Lower lobe of right lung (tissue), 2 donors: Measurements from ENCODE around the gene ASB1. TPM values are rescaled to one million over a fixed set of nuclear protein-coding genes. Genes with fewer than 3 reads are reported as not detected.

Experiments
- ATAC-seq, 2 donors: fragments of 200-7000 bp; cut with Tn5 transposase; one replicate each; pipeline ENCODE4 v1.9.1; 2020 to 2022; ENCODE audit warnings: mild to moderate bottlenecking in 2 of 2, moderate library complexity in 2 of 2
- DNase-seq: peaks from one replicate; pipeline ENCODE4 v3.0.0-alpha.2; 2020
- H3K27ac ChIP-seq: fragments of 200-600 bp; one replicate; pipeline ENCODE4 v1.8.0; 2022
- H3K27me3 ChIP-seq: fragments of 200-600 bp; one replicate; pipeline ENCODE4 v1.8.0; 2022; ENCODE audit warnings: low read depth
- H3K36me3 ChIP-seq: fragments of 200-600 bp; one replicate; pipeline ENCODE4 v1.8.0; 2022; ENCODE audit warnings: mild to moderate bottlenecking
- H3K4me1 ChIP-seq: fragments of 200-600 bp; one replicate; pipeline ENCODE4 v1.8.0; 2022
- H3K4me3 ChIP-seq: fragments of 200-600 bp; one replicate; pipeline ENCODE4 v1.8.0; 2022; ENCODE audit warnings: mild to moderate bottlenecking
- H3K9me3 ChIP-seq: fragments of 200-600 bp; one replicate; pipeline ENCODE4 v1.8.0; 2022
- intact Hi-C: fragments of 100-400 bp; cut with DNase I; formaldehyde crosslinking; loops from one replicate; pipeline ENCODE4 v1.11.0; 2022
- total RNA-seq: library from RNA; stranded (reverse); fragmentation: NEBNext Ultra II Directional; extraction: Animal tissue kit (Norgen Biotek cat#: 25700); gene quantifications from one replicate; pipeline ENCODE4 v1.2.1, GENCODE V29; 2021
- TF ChIP-seq, protein P1 (sequence below): fragments of 200-600 bp; IDR thresholded peaks from one replicate; pipeline ENCODE4 v1.8.0; 2022; ENCODE audit warnings: antibody characterized with exemption, mild to moderate bottlenecking
- donor health status: DM: no; HTN: yes; CAD: no; lungs with severe emphysema.

The ASB1 gene
- total RNA-seq, 1 donor from 2014 or later: 20.7 TPM

DNA sequence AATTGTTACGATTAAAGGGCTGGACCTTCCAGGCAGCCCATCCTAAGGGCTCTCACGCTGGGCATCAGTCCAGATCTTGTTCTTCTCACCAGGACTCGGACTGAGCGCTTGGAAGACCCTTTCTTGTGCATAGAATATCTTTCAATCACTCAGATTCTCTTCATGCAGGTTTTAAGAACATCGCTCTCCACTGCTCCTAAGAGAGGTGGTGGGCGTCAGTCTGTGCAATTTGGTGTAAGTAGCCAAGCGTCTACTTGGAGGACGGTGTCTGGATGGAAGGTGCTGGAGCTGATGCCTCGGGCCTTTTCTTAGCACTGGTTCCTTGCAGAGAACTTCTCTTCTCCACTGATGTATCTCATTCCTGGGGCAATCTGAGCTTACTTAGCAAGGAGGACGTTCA lies 68.7 kb downstream of the ASB1 start:
- Histone ChIP-seq H3K27ac (no peak overlapping the region), H3K9me3 (no peaks in the 10 kb centered on the region), H3K4me1 (no peaks in the 10 kb centered on the region), H3K27me3 (no peaks in the 10 kb centered on the region), H3K36me3 (no peaks in the 10 kb centered on the region), H3K4me3 (no peak overlapping the region)
- ATAC-seq: no peak
- no peak for DNase-seq
- TF ChIP-seq, protein P1, sequence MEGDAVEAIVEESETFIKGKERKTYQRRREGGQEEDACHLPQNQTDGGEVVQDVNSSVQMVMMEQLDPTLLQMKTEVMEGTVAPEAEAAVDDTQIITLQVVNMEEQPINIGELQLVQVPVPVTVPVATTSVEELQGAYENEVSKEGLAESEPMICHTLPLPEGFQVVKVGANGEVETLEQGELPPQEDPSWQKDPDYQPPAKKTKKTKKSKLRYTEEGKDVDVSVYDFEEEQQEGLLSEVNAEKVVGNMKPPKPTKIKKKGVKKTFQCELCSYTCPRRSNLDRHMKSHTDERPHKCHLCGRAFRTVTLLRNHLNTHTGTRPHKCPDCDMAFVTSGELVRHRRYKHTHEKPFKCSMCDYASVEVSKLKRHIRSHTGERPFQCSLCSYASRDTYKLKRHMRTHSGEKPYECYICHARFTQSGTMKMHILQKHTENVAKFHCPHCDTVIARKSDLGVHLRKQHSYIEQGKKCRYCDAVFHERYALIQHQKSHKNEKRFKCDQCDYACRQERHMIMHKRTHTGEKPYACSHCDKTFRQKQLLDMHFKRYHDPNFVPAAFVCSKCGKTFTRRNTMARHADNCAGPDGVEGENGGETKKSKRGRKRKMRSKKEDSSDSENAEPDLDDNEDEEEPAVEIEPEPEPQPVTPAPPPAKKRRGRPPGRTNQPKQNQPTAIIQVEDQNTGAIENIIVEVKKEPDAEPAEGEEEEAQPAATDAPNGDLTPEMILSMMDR: no peak
- intact Hi-C loops: no loop called here

DNA sequence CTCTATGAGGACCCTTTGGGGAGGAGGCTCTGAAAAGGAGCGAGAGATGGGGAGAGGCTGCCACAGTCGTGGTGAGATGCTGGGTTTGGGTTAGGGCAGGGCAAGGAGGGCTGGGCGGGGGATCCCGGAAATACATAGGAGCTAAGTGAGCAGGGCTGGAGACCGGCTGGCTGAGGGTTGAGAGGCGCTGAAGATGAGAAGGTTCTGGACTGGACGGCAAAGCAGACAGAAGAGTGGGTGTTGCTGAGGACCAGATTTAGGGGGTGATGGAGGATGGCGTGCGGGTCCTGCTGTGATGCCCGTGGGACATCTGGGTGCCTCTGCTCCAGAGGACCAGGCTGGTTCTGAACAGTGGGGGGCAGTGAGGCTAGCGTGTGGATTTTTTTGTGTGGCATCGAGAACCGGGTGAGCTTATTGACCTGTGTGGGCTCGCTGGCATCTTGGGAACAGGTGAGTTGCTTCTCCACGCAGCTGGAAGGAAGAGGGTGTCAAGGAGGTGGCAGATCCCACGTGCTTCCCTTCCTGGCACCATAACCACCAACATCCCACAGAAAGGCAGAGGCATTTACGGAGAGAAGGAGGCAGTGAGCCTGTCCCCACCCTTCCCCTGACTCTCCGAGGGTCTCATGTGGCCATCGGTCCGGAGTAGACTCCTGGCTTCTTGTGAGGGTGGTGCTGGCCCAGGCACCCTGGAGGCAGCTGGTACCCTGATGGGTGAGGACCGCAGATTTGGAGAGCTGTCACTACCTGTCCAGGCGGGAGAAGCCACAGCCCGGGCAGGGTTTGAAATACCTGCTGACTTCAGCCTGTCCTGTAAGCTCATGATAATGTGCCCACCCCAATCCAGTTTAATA lies 70.3 kb downstream of the ASB1 start:
- H3K4me1 ChIP-seq: no peaks in the 10 kb centered on the region
- H3K27me3 ChIP-seq: no peaks in the 10 kb centered on the region
- intact Hi-C loops: no loop called here
- H3K4me3 ChIP-seq: no peak overlapping the region
- ATAC-seq (no peak), DNase-seq (no peak)
- TF ChIP-seq, protein P1: no peak
- no peaks in the 10 kb centered on the region for H3K36me3 ChIP-seq
- no peak overlapping the region for H3K27ac ChIP-seq
- H3K9me3 ChIP-seq: no peaks in the 10 kb centered on the region

DNA sequence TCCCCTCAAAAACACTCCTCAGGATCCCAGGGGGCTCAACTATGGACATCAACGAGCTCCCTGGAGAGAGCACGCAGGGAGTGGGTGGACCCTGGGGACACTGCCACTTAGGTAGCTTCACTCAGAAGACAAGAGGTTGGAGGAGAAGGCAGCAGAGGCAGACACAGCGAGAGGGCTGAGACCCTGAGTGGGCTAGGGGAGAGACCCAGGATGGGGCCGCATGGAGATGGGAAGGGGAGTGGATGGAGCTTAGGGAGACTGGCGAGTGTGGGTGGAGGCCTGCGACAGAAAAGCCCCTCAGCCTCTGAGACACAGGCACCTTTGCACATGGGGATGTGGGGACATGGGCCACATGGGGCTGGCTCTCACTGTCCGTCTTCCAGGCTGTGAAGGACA lies 70.9 kb downstream of the ASB1 start:
- no peak for ATAC-seq
- no peak overlapping the region for H3K27ac ChIP-seq
- TF ChIP-seq, protein P1: no peak
- H3K9me3 ChIP-seq: no peaks in the 10 kb centered on the region
- no peaks in the 10 kb centered on the region for H3K4me1 ChIP-seq
- no peak for DNase-seq
- H3K4me3 ChIP-seq: no peak overlapping the region
- intact Hi-C loops: no loop called here
- H3K27me3 ChIP-seq: no peaks in the 10 kb centered on the region
- H3K36me3 ChIP-seq: no peaks in the 10 kb centered on the region

DNA sequence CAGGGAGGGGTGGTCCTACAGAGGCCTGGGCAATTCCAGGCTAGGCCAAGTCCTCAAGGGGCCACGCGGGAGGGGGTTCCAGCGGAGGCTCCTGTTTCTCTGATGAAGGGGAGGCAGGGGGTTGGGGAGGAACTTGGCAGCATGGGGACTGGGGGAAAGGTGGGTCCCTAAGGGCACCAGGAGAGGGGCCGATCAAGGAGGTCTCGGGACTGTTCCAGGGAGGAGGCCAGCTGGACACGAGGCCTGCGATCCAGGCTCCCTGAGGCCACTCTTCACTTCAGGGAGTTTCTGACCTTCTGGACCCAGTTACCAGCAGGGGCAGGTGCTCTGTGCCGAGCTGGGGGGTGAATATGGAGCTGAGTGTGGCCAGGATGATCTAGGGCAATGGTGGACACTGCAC lies 71.5 kb downstream of the ASB1 start:
- TF ChIP-seq, protein P1: no peak
- no peak for DNase-seq

DNA sequence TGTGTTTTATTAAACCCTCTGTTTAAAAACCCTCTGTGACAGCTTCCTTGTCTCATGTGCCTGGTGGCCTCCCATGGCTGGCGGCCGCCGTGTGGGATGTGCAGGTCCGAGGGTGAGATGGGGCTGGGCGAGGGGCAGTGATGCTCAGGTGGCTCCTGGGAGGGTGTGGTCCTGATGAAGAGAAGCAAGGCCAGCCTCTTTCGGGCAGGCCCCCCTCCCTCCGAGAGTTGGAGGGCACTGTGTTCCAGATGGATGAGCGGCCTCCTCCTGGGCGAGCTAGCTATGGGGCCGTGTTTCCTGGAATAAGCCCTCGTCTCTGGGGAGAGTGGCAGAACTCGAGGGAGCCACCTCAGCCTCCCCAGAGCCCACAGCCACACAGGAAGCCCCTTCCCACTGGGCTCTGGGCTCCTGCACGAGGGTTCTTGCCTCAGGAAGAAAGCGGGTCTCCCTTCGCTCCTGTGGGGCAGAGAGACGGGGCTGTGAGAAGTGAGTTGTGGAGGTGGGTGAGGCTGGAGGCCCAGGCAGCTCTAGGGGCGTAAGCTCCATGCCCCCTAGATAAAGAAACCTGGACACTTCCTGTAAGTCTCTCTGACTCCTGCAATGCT lies 72.1 kb downstream of the ASB1 start:
- intact Hi-C loops: no loop called here
- no peak for ATAC-seq

More for the DNA sequence above, 71.5 kb downstream of the ASB1 start:
- no peaks in the 10 kb centered on the region for H3K27me3 ChIP-seq
- no peak for ATAC-seq
- no peaks in the 10 kb centered on the region for H3K36me3 ChIP-seq
- H3K4me3 ChIP-seq: no peak overlapping the region
- H3K9me3 ChIP-seq: no peaks in the 10 kb centered on the region
- intact Hi-C loops: no loop called here
- H3K27ac ChIP-seq: no peak overlapping the region
- H3K4me1 ChIP-seq: no peaks in the 10 kb centered on the region

More for the DNA sequence above, 72.1 kb downstream of the ASB1 start:
- Histone ChIP-seq H3K9me3 (no peaks in the 10 kb centered on the region), H3K4me3 (no peak overlapping the region), H3K27me3 (no peaks in the 10 kb centered on the region), H3K27ac (no peak overlapping the region), H3K36me3 (no peaks in the 10 kb centered on the region), H3K4me1 (no peaks in the 10 kb centered on the region)
- TF ChIP-seq, protein P1: no peak
- DNase-seq: no peak
